Mesendoderm (in vitro differentiated cells): ENCODE data around the gene SOD3.

Experiments used
- DNase-seq: peaks from one replicate; pipeline ENCODE4 v3.0.0; 2013
- H2AK5ac ChIP-seq: 2 replicates; pipeline ENCODE4 v1.6.1; 2013; ENCODE audit warnings: low read length, inconsistent platforms
- H2BK120ac ChIP-seq: 2 replicates; pipeline ENCODE4 v1.6.1; 2013; ENCODE audit warnings: low read depth, mild to moderate bottlenecking, low read length, moderate library complexity, mixed read lengths
- H2BK15ac ChIP-seq: replicated peaks from 2 replicates; pipeline ENCODE4 v1.6.1; 2013; ENCODE audit warnings: low read depth, mild to moderate bottlenecking, moderate library complexity
- H2BK5ac ChIP-seq: 2 replicates; pipeline ENCODE4 v1.6.1; 2013; ENCODE audit warnings: low read length, inconsistent platforms
- H3K18ac ChIP-seq: 2 replicates; pipeline ENCODE4 v1.6.1; 2013; ENCODE audit warnings: mild to moderate bottlenecking, low read length, mixed read lengths
- H3K23ac ChIP-seq: one replicate; pipeline ENCODE4 v1.6.1; 2013; ENCODE audit warnings: low read length
- H3K27ac ChIP-seq: 2 replicates; pipeline ENCODE4 v1.5.1; 2013; ENCODE audit warnings: low read depth, mild to moderate bottlenecking, inconsistent platforms, low read length, moderate library complexity
- H3K27me3 ChIP-seq: 2 replicates; pipeline ENCODE4 v1.6.1; 2013; ENCODE audit warnings: low read length, control low read depth, mild to moderate bottlenecking, inconsistent platforms; ENCODE audit not compliant: insufficient read depth, poor library complexity
- H3K36me3 ChIP-seq: 2 replicates; pipeline ENCODE4 v1.6.1; 2013; ENCODE audit warnings: low read length, inconsistent platforms; ENCODE audit not compliant: control insufficient read depth, insufficient read depth
- H3K4ac ChIP-seq: one replicate; pipeline ENCODE4 v1.6.1; 2013; ENCODE audit warnings: low read depth, mild to moderate bottlenecking, low read length, moderate library complexity
- H3K4me1 ChIP-seq: 2 replicates; pipeline ENCODE4 v1.6.1; 2013; ENCODE audit warnings: low read depth, low read length, inconsistent platforms; ENCODE audit not compliant: control insufficient read depth
- H3K4me2 ChIP-seq: 2 replicates; pipeline ENCODE4 v1.6.1; 2013; ENCODE audit warnings: low read length
- H3K4me3 ChIP-seq: 2 replicates; pipeline ENCODE4 v1.5.1; 2013; ENCODE audit warnings: mild to moderate bottlenecking, low read length
- H3K56ac ChIP-seq: one replicate; pipeline ENCODE4 v1.6.1; 2013; ENCODE audit warnings: low read length
- H3K79me1 ChIP-seq: 2 replicates; pipeline ENCODE4 v1.6.1; 2013; ENCODE audit warnings: low read length, inconsistent platforms
- H3K79me2 ChIP-seq: 2 replicates; pipeline ENCODE4 v1.6.1; 2013; ENCODE audit warnings: mild to moderate bottlenecking, low read length; ENCODE audit not compliant: control insufficient read depth, insufficient read depth
- H3K9ac ChIP-seq: 2 replicates; pipeline ENCODE4 v1.6.1; 2013; ENCODE audit warnings: low read length, inconsistent platforms
- H4K5ac ChIP-seq: one replicate; pipeline ENCODE4 v1.6.1; 2013; ENCODE audit warnings: low read length
- H4K8ac ChIP-seq: one replicate; pipeline ENCODE4 v1.6.1; 2013; ENCODE audit warnings: low read depth, mild to moderate bottlenecking, control low read depth, low read length, moderate library complexity
- WGBS: extraction: QIAGEN DNeasy Blood & Tissue Kit; methylation state at CpG from one replicate; pipeline ENCODE4 v1.1.7; 2013; ENCODE audit warnings: low lambda C conversion rate, missing lambda C conversion rate; ENCODE audit not compliant: insufficient coverage; ENCODE audit errors: extremely low coverage; 5-methylcytosine and 5-hydroxymethylcytosine counted together

The SOD3 gene

GRCh38 chr4:24800325-24800895 lies 5.0 kb downstream of the SOD3 start:
- Histone ChIP-seq H3K4me3 (no peak overlapping the region), H3K27me3 (peaks cover 26% of the 10 kb centered on the region), H3K4ac (no peak overlapping the region), H2BK120ac (no peak overlapping the region), H3K56ac (peak overlapping the region; percentile 58), H3K36me3 (no peaks in the 10 kb centered on the region), H2BK15ac (no peak overlapping the region), H3K4me1 (peaks cover 4% of the 10 kb centered on the region), H4K8ac (no peak overlapping the region), H3K27ac (no peak overlapping the region), H4K5ac (no peak overlapping the region), H3K23ac (no peak overlapping the region), H2AK5ac (no peak overlapping the region), H3K79me2 (no peaks in the 10 kb centered on the region), H3K4me2 (peak overlapping the region; percentile 48), H3K18ac (no peak overlapping the region), H3K79me1 (no peaks in the 10 kb centered on the region), H3K9ac (peak overlapping the region; percentile 33), H2BK5ac (no peak overlapping the region)
- peak; percentile 5 for DNase-seq
- WGBS = no CpG with 5 or more reads among the region's 25 CpGs

GRCh38 chr4:24801136-24801855 lies 5.9 kb downstream of the SOD3 start:
- Histone ChIP-seq H3K4me3 (no peak overlapping the region), H3K4me2 (no peak overlapping the region), H3K23ac (no peak overlapping the region), H2BK5ac (no peak overlapping the region), H3K36me3 (no peaks in the 10 kb centered on the region), H3K18ac (no peak overlapping the region), H3K4ac (no peak overlapping the region), H3K56ac (no peak overlapping the region), H3K9ac (no peak overlapping the region), H3K79me1 (no peaks in the 10 kb centered on the region), H4K5ac (no peak overlapping the region), H2BK120ac (no peak overlapping the region), H3K27ac (no peak overlapping the region), H3K4me1 (peaks cover 3% of the 10 kb centered on the region), H3K79me2 (no peaks in the 10 kb centered on the region), H3K27me3 (peaks cover 26% of the 10 kb centered on the region), H4K8ac (no peak overlapping the region), H2AK5ac (no peak overlapping the region), H2BK15ac (no peak overlapping the region)
- no peak for DNase-seq
- no CpG with 5 or more reads among the region's 10 CpGs for WGBS

GRCh38 chr4:24802648-24803047 lies 7.3 kb downstream of the SOD3 start:
- no peaks in the 10 kb centered on the region for H3K36me3 ChIP-seq
- no peak overlapping the region for H2BK120ac ChIP-seq
- no peak overlapping the region for H4K5ac ChIP-seq
- no peak overlapping the region for H2BK5ac ChIP-seq
- no peak overlapping the region for H2BK15ac ChIP-seq
- no peak overlapping the region for H3K9ac ChIP-seq
- H3K4me3 ChIP-seq = no peak overlapping the region
- H3K79me1 ChIP-seq = no peaks in the 10 kb centered on the region
- H3K27ac ChIP-seq = no peak overlapping the region
- WGBS = no CpG with 5 or more reads among the region's 6 CpGs
- peaks cover 3% of the 10 kb centered on the region for H3K4me1 ChIP-seq
- H3K56ac ChIP-seq = no peak overlapping the region
- no peak overlapping the region for H2AK5ac ChIP-seq
- H3K79me2 ChIP-seq = no peaks in the 10 kb centered on the region
- peaks cover 25% of the 10 kb centered on the region for H3K27me3 ChIP-seq
- no peak overlapping the region for H3K4ac ChIP-seq
- no peak overlapping the region for H3K4me2 ChIP-seq
- DNase-seq = no peak
- no peak overlapping the region for H3K18ac ChIP-seq
- H4K8ac ChIP-seq = no peak overlapping the region
- H3K23ac ChIP-seq = no peak overlapping the region

- Histone ChIP-seq H2AK5ac (no peak overlapping the region), H2BK5ac (no peak overlapping the region), H3K4me2 (no peak overlapping the region), H4K8ac (no peak overlapping the region), H3K79me1 (no peaks in the 10 kb centered on the region), H3K23ac (no peak overlapping the region), H4K5ac (no peak overlapping the region), H3K36me3 (no peaks in the 10 kb centered on the region), H3K79me2 (no peaks in the 10 kb centered on the region), H2BK120ac (no peak overlapping the region), H3K4ac (no peak overlapping the region), H3K9ac (no peak overlapping the region), H3K27ac (no peak overlapping the region), H3K4me1 (peaks cover 3% of the 10 kb centered on the region), H3K4me3 (no peak overlapping the region), H2BK15ac (no peak overlapping the region), H3K27me3 (peaks cover 10% of the 10 kb centered on the region), H3K18ac (no peak overlapping the region), H3K56ac (no peak overlapping the region)
- no CpG with 5 or more reads among the region's 5 CpGs for WGBS
- no peak for DNase-seq
These were observed 9.7 kb downstream of the SOD3 start for GRCh38 chr4:24805067-24805466.

- Histone ChIP-seq H3K4me3 (no peak overlapping the region), H3K4me2 (no peak overlapping the region), H3K79me2 (no peaks in the 10 kb centered on the region), H3K79me1 (no peaks in the 10 kb centered on the region), H3K36me3 (no peaks in the 10 kb centered on the region), H3K27me3 (peaks cover 8% of the 10 kb centered on the region), H2BK120ac (no peak overlapping the region), H3K4me1 (peaks cover 3% of the 10 kb centered on the region), H3K18ac (no peak overlapping the region), H3K27ac (no peak overlapping the region), H4K8ac (no peak overlapping the region), H3K9ac (no peak overlapping the region), H3K56ac (no peak overlapping the region), H3K4ac (no peak overlapping the region), H2AK5ac (no peak overlapping the region), H2BK15ac (no peak overlapping the region), H3K23ac (no peak overlapping the region), H2BK5ac (no peak overlapping the region), H4K5ac (no peak overlapping the region)
- WGBS = no CpG with 5 or more reads among the region's 6 CpGs
- DNase-seq = peak; percentile 37
These were observed 10.2 kb downstream of the SOD3 start for GRCh38 chr4:24805566-24805965.
